ENCODE results near the gene PTH2. TPM values are rescaled to one million over a fixed set of nuclear protein-coding genes. Genes with fewer than 3 reads are reported as not detected.
A peak's percentile ranks its signal among the peaks of the same experiment; 100 is the strongest.

Gene PTH2
- total RNA-seq, 1 experiment from 2014 or later, result not detected

GRCh38 chr19:49438261-49438660, 15.0 kb upstream of the PTH2 start:
- Histone ChIP-seq H3K27me3 (peaks cover 67% of the 10 kb centered on the region), H3K9me3 (no peaks in the 10 kb centered on the region), H3K36me3 (no peaks in the 10 kb centered on the region), H3K4me3 (no peak overlapping the region)
- DNase-seq, result no peak

- Histone ChIP-seq H3K27me3 (peaks cover 73% of the 10 kb centered on the region), H3K36me3 (no peaks in the 10 kb centered on the region), H3K9me3 (no peaks in the 10 kb centered on the region), H3K4me3 (no peak overlapping the region)
- DNase-seq, result no peak
Observed at GRCh38 chr19:49437231-49437630, 14.0 kb upstream of the PTH2 start.

- no peak for DNase-seq
- Histone ChIP-seq H3K4me3 (no peak overlapping the region), H3K9me3 (no peaks in the 10 kb centered on the region), H3K36me3 (no peaks in the 10 kb centered on the region), H3K27me3 (peaks cover 71% of the 10 kb centered on the region)
Observed at GRCh38 chr19:49436381-49437017, 13.3 kb upstream of the PTH2 start.

- Histone ChIP-seq H3K27me3 (peaks cover 66% of the 10 kb centered on the region), H3K36me3 (no peaks in the 10 kb centered on the region), H3K4me3 (no peak overlapping the region), H3K9me3 (no peaks in the 10 kb centered on the region)
- no peak for DNase-seq
Observed at GRCh38 chr19:49435670-49436069, 12.4 kb upstream of the PTH2 start.

GRCh38 chr19:49434907-49435583, 11.8 kb upstream of the PTH2 start:
- DNase-seq, result no peak
- Histone ChIP-seq H3K4me3 (no peak overlapping the region), H3K27me3 (peaks cover 65% of the 10 kb centered on the region), H3K9me3 (no peaks in the 10 kb centered on the region), H3K36me3 (no peaks in the 10 kb centered on the region)

- DNase-seq, result no peak
- H3K9me3 ChIP-seq, result no peaks in the 10 kb centered on the region
- peaks cover 56% of the 10 kb centered on the region for H3K27me3 ChIP-seq
- no peak overlapping the region for H3K4me3 ChIP-seq
- H3K36me3 ChIP-seq, result no peaks in the 10 kb centered on the region
Observed at GRCh38 chr19:49433240-49433901, 10.1 kb upstream of the PTH2 start.

GRCh38 chr19:49432141-49433073, 9.2 kb upstream of the PTH2 start:
- no peak for DNase-seq
- Histone ChIP-seq H3K4me3 (no peak overlapping the region), H3K27me3 (peaks cover 54% of the 10 kb centered on the region), H3K9me3 (no peaks in the 10 kb centered on the region), H3K36me3 (no peaks in the 10 kb centered on the region)

GRCh38 chr19:49431330-49431749, 8.1 kb upstream of the PTH2 start:
- Histone ChIP-seq H3K9me3 (no peaks in the 10 kb centered on the region), H3K36me3 (no peaks in the 10 kb centered on the region), H3K27me3 (peaks cover 54% of the 10 kb centered on the region), H3K4me3 (no peak overlapping the region)
- DNase-seq, result no peak

GRCh38 chr19:49430678-49431329, 7.6 kb upstream of the PTH2 start:
- Histone ChIP-seq H3K9me3 (no peaks in the 10 kb centered on the region), H3K36me3 (no peaks in the 10 kb centered on the region), H3K4me3 (no peak overlapping the region), H3K27me3 (peaks cover 57% of the 10 kb centered on the region)
- no peak for DNase-seq

- Histone ChIP-seq H3K36me3 (no peaks in the 10 kb centered on the region), H3K27me3 (peaks cover 61% of the 10 kb centered on the region), H3K9me3 (no peaks in the 10 kb centered on the region), H3K4me3 (no peak overlapping the region)
- no peak for DNase-seq
Observed at GRCh38 chr19:49430172-49430677, 7.0 kb upstream of the PTH2 start.

GRCh38 chr19:49428547-49429451, 5.6 kb upstream of the PTH2 start:
- Histone ChIP-seq H3K27me3 (peaks cover 73% of the 10 kb centered on the region), H3K9me3 (no peaks in the 10 kb centered on the region), H3K4me3 (no peak overlapping the region), H3K36me3 (no peaks in the 10 kb centered on the region)
- no peak for DNase-seq

GRCh38 chr19:49427855-49428546, 4.8 kb upstream of the PTH2 start:
- Histone ChIP-seq H3K4me3 (no peak overlapping the region), H3K36me3 (no peaks in the 10 kb centered on the region), H3K9me3 (no peaks in the 10 kb centered on the region), H3K27me3 (peaks cover 75% of the 10 kb centered on the region)
- no peak for DNase-seq

GRCh38 chr19:49427339-49427738, 4.1 kb upstream of the PTH2 start:
- no peak overlapping the region for H3K4me3 ChIP-seq
- no peak for DNase-seq
- no peaks in the 10 kb centered on the region for H3K36me3 ChIP-seq
- no peaks in the 10 kb centered on the region for H3K9me3 ChIP-seq
- H3K27me3 ChIP-seq, result peaks cover 75% of the 10 kb centered on the region

- peak; percentile 41 for DNase-seq
- Histone ChIP-seq H3K9me3 (no peaks in the 10 kb centered on the region), H3K27me3 (peaks cover 80% of the 10 kb centered on the region), H3K4me3 (no peak overlapping the region), H3K36me3 (no peaks in the 10 kb centered on the region)
Observed at GRCh38 chr19:49425922-49426592, 2.8 kb upstream of the PTH2 start.

All from MG63 (cell line).